ENCODE measurements around the gene TMCC3.
A peak's percentile ranks its signal among the peaks of the same experiment; 100 is the strongest.

TMCC3 gene

DNA sequence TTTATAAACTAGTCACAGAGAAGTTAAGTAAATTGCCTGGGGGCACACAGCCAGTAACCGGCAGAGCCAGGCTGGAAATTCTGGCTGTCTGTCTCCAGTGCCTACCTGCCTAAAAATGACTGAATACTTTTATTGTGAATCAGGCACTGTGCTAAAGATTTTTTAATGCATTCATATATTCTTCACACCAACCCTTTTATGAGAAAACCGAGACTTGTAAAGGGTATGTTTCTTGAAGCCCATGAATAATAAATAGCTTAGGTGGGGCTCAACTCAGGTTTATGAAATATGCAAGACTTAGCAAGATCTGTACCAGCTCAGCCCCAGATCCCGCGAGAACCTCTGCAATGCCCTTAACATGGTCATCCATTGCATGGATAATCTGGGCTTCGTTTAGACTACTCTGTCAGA lies 60.8 kb downstream of the TMCC3 start:
- no peak for DNase-seq
- intact Hi-C loops (cut with DNase I), result no loop called here

- intact Hi-C loops (cut with DNase I), result no loop called here
Measured at GRCh38 chr12:94588346-94588745, 62.0 kb downstream of the TMCC3 start.

DNA sequence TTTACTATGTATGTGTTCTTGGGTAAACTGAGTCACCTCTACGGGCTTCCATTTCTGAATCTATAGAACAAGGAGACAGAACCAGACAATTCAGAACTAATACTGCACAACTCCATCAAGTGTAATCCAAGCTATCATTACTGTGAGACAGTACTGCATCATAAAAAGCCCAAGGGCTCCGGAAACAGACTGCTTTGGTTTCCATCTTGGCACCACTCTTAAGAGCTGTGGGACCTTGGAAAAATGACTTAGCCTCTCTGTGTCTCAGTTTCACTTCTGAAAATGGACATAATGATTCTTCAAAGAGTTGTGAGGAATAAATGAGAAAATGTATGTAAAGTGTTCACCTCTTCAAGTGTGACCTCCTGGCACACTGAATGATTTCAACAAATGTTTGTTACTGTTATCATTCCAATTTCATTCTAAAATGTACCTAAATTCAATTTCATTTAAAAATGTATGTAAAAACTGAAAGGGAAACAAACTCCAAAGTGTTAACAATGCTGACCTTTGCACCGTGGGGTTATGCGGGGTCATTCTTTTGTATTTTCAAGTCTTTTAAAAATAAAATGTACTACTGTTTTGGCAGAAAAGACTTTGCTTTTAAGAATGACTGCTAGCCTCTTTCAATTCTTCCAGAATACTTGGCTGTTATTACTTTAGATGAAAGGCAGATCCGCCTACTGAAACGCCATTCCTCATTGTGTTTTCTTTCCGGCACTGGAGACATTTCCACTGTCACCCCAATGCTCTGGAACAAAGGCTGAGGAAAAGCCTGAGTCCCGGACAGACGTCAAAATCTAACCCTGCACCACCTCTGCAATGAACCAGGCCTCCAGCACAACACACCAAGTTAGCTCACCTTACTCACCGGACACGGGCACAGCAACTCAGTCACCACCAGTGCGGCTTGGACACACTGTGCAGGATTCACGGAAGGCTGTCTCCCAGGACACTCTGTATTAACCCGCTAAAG lies 62.8 kb downstream of the TMCC3 start:
- intact Hi-C loops (cut with DNase I), result no loop called here
- DNase-seq, result no peak

More at GRCh38 chr12:94588346-94588745, 62.0 kb downstream of the TMCC3 start:
- no peak for DNase-seq

- intact Hi-C loops (cut with DNase I), result no loop called here
- DNase-seq, result no peak
Measured at GRCh38 chr12:94586589-94587259, 63.6 kb downstream of the TMCC3 start.

DNA sequence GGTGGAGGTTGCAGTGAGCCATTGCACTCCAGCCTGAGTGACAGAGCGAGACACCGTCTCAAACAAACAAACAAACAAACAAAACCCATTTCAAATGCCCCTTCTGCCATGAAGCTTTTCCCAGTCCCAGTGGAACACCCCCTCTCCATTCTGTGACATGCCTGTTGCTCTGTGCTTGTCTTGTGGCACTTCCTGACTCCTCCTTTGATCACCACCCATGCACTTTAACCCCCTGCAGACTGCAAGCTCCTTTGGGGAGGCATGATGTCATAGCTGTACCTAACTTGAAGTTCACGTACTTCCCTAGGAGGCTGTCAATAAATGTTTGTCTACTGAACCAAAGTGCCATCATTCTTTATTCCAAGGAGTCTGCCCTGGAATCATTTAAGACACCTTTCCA lies 64.7 kb downstream of the TMCC3 start:
- DNase-seq, result no peak
- intact Hi-C loops (cut with DNase I), result no loop called here

GRCh38 chr12:94584377-94584776 lies 66.0 kb downstream of the TMCC3 start:
- intact Hi-C loops (cut with DNase I), result no loop called here
- no peak for DNase-seq

DNA sequence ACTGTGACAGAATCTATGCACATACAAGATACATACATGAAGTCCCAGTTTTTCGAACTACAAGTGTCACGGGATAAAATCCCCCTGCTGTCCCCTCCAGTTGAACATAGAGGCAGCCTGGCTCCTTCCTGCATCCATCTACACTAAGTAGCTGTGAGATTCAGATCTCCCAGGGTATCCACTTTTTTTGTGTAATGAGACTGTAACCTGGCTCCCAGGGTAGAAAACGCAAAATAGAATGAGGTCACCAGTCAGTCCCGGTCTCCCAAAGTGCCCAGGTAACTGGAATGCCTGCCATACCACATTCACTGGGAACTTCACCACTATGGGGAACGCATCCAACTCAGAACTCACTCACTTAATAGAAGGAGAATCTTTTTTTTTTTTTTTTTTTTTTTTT lies 67.8 kb downstream of the TMCC3 start:
- intact Hi-C loops (cut with DNase I), result no loop called here
- DNase-seq, result no peak

DNA sequence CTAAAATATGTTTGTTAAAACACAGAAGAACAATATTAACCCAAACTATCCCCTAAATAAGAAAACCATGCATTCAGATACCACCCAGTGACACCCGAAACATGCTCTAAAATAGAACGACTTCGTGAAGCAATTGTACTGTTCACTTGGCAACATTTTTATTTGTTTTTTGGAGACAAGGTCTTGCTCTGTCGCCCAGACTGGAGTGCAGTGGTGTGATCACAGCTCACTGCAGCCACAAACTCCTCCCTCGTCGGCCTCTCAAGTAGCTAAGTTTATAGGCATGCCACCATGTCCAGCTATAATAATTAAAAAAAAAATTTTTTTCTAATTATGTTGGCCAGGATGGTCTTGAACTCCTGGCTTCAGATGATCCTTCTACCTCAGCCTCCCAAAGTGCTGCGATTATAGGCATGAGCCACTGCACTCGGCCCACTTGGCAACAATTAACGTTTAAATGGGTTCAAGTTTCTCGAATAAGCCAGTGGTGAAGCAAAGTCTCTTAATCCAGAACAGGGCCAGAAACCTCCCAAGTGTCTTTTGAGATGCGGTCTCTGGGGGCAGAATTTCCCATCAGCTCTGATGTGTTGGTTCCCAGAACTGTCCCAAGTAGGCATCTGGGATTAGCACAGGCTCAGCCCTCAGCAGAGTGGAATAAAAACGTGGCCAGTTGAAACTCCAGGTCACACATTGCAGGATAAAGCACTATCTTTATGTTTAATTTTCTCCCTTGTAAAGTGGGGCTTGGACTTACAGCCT lies 74.5 kb downstream of the TMCC3 start:
- no peak for DNase-seq
- intact Hi-C loops (cut with DNase I), result no loop called here

GRCh38 chr12:94575024-94575423 lies 75.3 kb downstream of the TMCC3 start:
- DNase-seq, result no peak
- intact Hi-C loops (cut with DNase I), result no loop called here

- intact Hi-C loops (cut with DNase I), result no loop called here
- peak in 1 of 42 donors; percentile 59 for DNase-seq
Measured at GRCh38 chr12:94571556-94571955, 78.8 kb downstream of the TMCC3 start.

GRCh38 chr12:94570161-94570560 lies 80.2 kb downstream of the TMCC3 start:
- intact Hi-C loops (cut with DNase I), result no loop called here
- DNase-seq, result no peak

DNA sequence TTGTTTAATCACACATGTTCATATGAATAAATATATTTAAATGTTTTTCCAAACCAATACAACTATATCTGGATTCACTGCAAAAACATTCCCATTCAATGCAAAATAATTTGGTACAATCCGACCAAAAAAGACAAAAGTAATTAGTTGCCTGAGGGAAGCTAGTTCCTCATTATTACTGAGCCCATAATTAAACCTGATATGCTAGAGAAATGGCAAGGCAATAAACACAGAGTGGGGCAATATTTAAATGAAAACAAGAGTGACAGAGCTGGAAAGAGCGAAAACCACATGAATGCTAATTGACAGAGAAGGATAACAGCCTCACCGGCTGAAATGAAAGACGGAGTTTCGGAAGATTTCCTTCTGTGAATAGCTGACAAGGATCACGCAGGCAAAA lies 82.6 kb downstream of the TMCC3 start:
- intact Hi-C loops (cut with DNase I), result no loop called here
- DNase-seq, result no peak

DNA sequence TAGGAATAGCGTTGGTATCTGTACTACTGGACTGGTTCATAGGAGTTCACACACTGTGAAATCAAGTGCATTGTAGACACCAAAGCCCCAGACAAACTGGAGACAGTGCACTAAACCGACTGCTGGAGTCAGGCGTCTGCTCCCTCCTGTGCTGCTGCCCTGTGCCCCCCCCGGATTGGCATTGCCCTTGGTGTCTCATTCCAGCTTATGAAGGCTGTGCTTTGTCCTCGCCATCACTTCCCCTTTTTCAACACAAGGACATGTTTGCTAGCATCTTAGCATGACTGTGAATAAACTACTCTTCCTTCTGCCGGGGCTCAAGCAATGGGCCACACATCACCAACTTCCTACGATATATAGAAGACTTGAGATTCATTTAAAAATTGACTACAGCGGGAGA lies 84.0 kb downstream of the TMCC3 start:
- DNase-seq, result peak; percentile 70 to 94 (median 86)
- intact Hi-C loops (cut with DNase I), result no loop called here

- DNase-seq, result peak in 4 of 42 donors; percentile 25 to 62 (median 34)
- intact Hi-C loops (cut with DNase I), result no loop called here
Measured at GRCh38 chr12:94565683-94566082, 84.7 kb downstream of the TMCC3 start.

DNA sequence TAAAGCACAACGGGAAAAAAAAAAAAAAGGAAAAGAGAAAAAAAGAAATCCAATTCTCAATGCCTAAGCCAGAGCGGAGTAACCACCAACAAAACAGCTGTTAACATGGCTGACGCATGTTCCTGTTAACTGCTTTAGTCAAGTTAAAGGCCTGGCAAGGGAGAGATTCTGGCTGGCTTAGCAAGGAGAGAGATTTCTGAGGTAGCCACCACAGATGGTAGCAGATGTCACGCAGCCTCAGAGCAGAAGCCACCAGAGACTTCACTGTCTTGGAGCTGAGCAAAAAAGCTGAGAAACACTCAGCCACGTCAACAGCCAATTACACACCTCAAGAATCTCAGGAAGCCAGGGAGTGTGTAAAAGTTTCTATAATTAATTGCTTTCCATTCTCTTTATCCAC lies 87.1 kb downstream of the TMCC3 start:
- intact Hi-C loops (cut with DNase I), result loop anchor here (5.0 kb wide), 1 partner anchor 89 kb away; the partner anchor contains the start of gene TMCC3
- DNase-seq, result no peak

GRCh38 chr12:94561943-94562411 lies 88.4 kb downstream of the TMCC3 start:
- intact Hi-C loops (cut with DNase I), result loop anchor here (5.0 kb wide), 1 partner anchor 90 kb away; the partner anchor contains the start of gene TMCC3
- peak; percentile 69 to 95 (median 89) for DNase-seq

GRCh38 chr12:94560431-94561221 lies 89.7 kb downstream of the TMCC3 start:
- intact Hi-C loops (cut with DNase I), result loop anchor here (5.0 kb wide), 1 partner anchor 92 kb away; the partner anchor contains the start of gene TMCC3
- DNase-seq, result peak; percentile 60 to 92 (median 78)

GRCh38 chr12:94558612-94559011 lies 91.7 kb downstream of the TMCC3 start:
- no peak for DNase-seq
- intact Hi-C loops (cut with DNase I), result loop anchor here (10.0 kb wide), 1 partner anchor 56 kb away; no protein-coding TSS in a partner anchor

Data from head of caudate nucleus (tissue), 42 donors.